ENCODE data around the gene VPS51. TPM values are rescaled to one million over a fixed set of nuclear protein-coding genes. Genes with fewer than 3 reads are reported as not detected.

VPS51 gene
- polyA plus RNA-seq, 1 donor from 2014 or later: 230 TPM

DNA sequence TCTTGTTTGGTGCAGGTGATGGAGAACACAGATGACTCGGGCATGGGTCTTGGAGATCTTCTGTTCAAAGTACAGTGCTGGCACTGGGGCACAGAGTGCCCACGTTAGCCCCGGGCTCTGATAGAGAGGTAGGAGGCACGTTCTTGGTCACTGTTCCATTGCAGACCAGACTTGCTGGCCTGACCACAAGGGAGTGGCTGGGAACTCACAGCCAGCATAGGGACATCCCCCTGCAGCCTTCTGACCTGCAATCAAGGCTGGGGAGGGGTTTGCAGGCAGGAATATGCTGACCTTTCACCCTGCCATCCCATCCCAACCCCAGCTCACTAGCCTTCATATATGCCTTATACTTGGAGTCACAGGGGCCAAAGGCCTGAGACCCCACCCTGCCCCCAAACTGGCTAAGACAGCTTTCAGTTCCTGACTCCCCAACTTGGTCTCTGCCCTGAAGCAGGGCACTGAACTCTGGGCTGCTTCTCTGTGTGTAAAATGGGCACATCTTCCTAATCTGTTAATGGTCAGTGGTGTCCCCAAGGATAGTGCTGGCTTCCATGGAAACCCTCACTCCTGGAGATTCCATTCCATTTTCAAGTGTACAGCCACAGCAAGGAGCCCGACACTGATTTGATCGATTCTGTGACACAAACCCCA lies 30.7 kb downstream of the VPS51 start:
- H3K9me2 ChIP-seq (ENCODE audit: insufficient read depth, low read length): no peaks in the 10 kb centered on the region
- H3K9me3 ChIP-seq (ENCODE audit: low read length): no peaks in the 10 kb centered on the region
- H3K4me3 ChIP-seq (ENCODE audit: low read length): no peak overlapping the region
- H3K36me3 ChIP-seq (ENCODE audit: insufficient read depth, low read length): no peaks in the 10 kb centered on the region
- no peak overlapping the region for H2AFZ ChIP-seq (ENCODE audit: low read depth, low read length)
- H3F3A ChIP-seq (ENCODE audit: insufficient read depth, low read length, poor library complexity, severe bottlenecking): no peaks in the 10 kb centered on the region
- TF ChIP-seq REST (IDR thresholded peaks at IDR 0.05; ENCODE audit: borderline replicate concordance) (no peak), MXI1 (conservative IDR thresholded peaks at IDR 0.05; ENCODE audit: poor library complexity, severe bottlenecking) (no peak), TAF1 (IDR thresholded peaks at IDR 0.05; ENCODE audit: low read depth) (no peak), SMC3 (conservative IDR thresholded peaks at IDR 0.05; ENCODE audit: poor library complexity) (no peak), EP300 (conservative IDR thresholded peaks at IDR 0.05; ENCODE audit: poor library complexity, severe bottlenecking) (no peak), RAD21 (conservative IDR thresholded peaks at IDR 0.05) (no peak), POLR2AphosphoS5 (IDR thresholded peaks at IDR 0.05) (no peak), EZH2 (IDR thresholded peaks at IDR 0.05; ENCODE audit: borderline replicate concordance, insufficient read depth, low read length, poor library complexity, severe bottlenecking) (no peak), CTCF (IDR thresholded peaks at IDR 0.05; ENCODE audit: poor library complexity, severe bottlenecking) (no peak)
- H3K27ac ChIP-seq (ENCODE audit: low read length): no peak overlapping the region
- no peak overlapping the region for H3K9ac ChIP-seq (ENCODE audit: low read length)
- no peak overlapping the region for H3K4me2 ChIP-seq (ENCODE audit: low read length)
- H3K79me2 ChIP-seq (replicated peaks; ENCODE audit: insufficient read depth, low read length): peaks cover 18% of the 10 kb centered on the region
- H4K20me1 ChIP-seq (ENCODE audit: insufficient read depth): no peaks in the 10 kb centered on the region
- no peaks in the 10 kb centered on the region for H3K27me3 ChIP-seq (ENCODE audit: insufficient read depth, low read depth, low read length)

GRCh38 chr11:65127473-65128181 lies 31.6 kb downstream of the VPS51 start:
- Histone ChIP-seq H3K9ac (ENCODE audit: low read length) (no peak overlapping the region), H4K20me1 (ENCODE audit: insufficient read depth) (no peaks in the 10 kb centered on the region), H3K79me2 (replicated peaks; ENCODE audit: insufficient read depth, low read length) (peaks cover 18% of the 10 kb centered on the region), H3K4me3 (ENCODE audit: low read length) (no peak overlapping the region), H3K27ac (ENCODE audit: low read length) (no peak overlapping the region), H3K9me2 (ENCODE audit: insufficient read depth, low read length) (no peaks in the 10 kb centered on the region), H2AFZ (ENCODE audit: low read depth, low read length) (no peak overlapping the region), H3F3A (ENCODE audit: insufficient read depth, low read length, poor library complexity, severe bottlenecking) (no peaks in the 10 kb centered on the region), H3K9me3 (ENCODE audit: low read length) (no peaks in the 10 kb centered on the region), H3K36me3 (ENCODE audit: insufficient read depth, low read length) (no peaks in the 10 kb centered on the region), H3K4me2 (ENCODE audit: low read length) (no peak overlapping the region), H3K27me3 (ENCODE audit: insufficient read depth, low read depth, low read length) (no peaks in the 10 kb centered on the region)
- no peak for TF ChIP-seq REST (IDR thresholded peaks at IDR 0.05; ENCODE audit: borderline replicate concordance)
- no peak for TF ChIP-seq EP300 (conservative IDR thresholded peaks at IDR 0.05; ENCODE audit: poor library complexity, severe bottlenecking)
- TF ChIP-seq EZH2 (IDR thresholded peaks at IDR 0.05; ENCODE audit: borderline replicate concordance, insufficient read depth, low read length, poor library complexity, severe bottlenecking): no peak
- TF ChIP-seq POLR2AphosphoS5 (IDR thresholded peaks at IDR 0.05): no peak
- no peak for TF ChIP-seq CTCF (IDR thresholded peaks at IDR 0.05; ENCODE audit: poor library complexity, severe bottlenecking)
- no peak for TF ChIP-seq SMC3 (conservative IDR thresholded peaks at IDR 0.05; ENCODE audit: poor library complexity)
- TF ChIP-seq RAD21 (conservative IDR thresholded peaks at IDR 0.05): no peak
- no peak for TF ChIP-seq TAF1 (IDR thresholded peaks at IDR 0.05; ENCODE audit: low read depth)
- TF ChIP-seq MXI1 (conservative IDR thresholded peaks at IDR 0.05; ENCODE audit: poor library complexity, severe bottlenecking): no peak

Data from neural cell (in vitro differentiated cells).